GDM1 (cell line): ENCODE data around the gene PEDS1.
"Not testable (repeated sequence)": the region's sequence is repeated elsewhere in the genome, so short reads cannot be mapped to it uniquely, and the experiment has no call there.

Experiments
- DNase-seq: peaks from one replicate; lab custom pipeline; 2025; lab: John Stamatoyannopoulos, UW

PEDS1 gene

GRCh38 chr20:50135157-50135556 is 18.4 kb downstream of the PEDS1 start:
- not testable (repeated sequence) for DNase-seq

GRCh38 chr20:50133474-50134217 is 19.9 kb downstream of the PEDS1 start:
- DNase-seq: no peak

GRCh38 chr20:50133041-50133440 is 20.5 kb downstream of the PEDS1 start:
- no peak for DNase-seq

GRCh38 chr20:50130995-50131394 is 22.5 kb downstream of the PEDS1 start:
- no peak for DNase-seq

GRCh38 chr20:50130356-50130723 is 23.2 kb downstream of the PEDS1 start:
- DNase-seq: no peak

GRCh38 chr20:50129662-50130355 is 23.7 kb downstream of the PEDS1 start:
- no peak for DNase-seq

GRCh38 chr20:50128520-50128905 is 25.0 kb downstream of the PEDS1 start:
- DNase-seq: no peak

- no peak for DNase-seq
These were observed 25.7 kb downstream of the PEDS1 start for GRCh38 chr20:50127587-50128519.

- DNase-seq: no peak
These were observed 26.9 kb downstream of the PEDS1 start for GRCh38 chr20:50126662-50127061.

- DNase-seq: no peak
These were observed 28.2 kb downstream of the PEDS1 start for GRCh38 chr20:50125279-50125678.

- no peak for DNase-seq
These were observed 29.0 kb downstream of the PEDS1 start for GRCh38 chr20:50124496-50124895.

- DNase-seq: no peak
These were observed 30.1 kb downstream of the PEDS1 start for GRCh38 chr20:50123418-50123817.

GRCh38 chr20:50122763-50123162 is 30.8 kb downstream of the PEDS1 start:
- no peak for DNase-seq

- DNase-seq: no peak
These were observed 31.7 kb downstream of the PEDS1 start for GRCh38 chr20:50121858-50122271.

GRCh38 chr20:50120935-50121693 is 32.4 kb downstream of the PEDS1 start:
- DNase-seq: peak; percentile 55

GRCh38 chr20:50118203-50118602 is 35.3 kb downstream of the PEDS1 start:
- DNase-seq: no peak

- DNase-seq: no peak
These were observed 37.0 kb downstream of the PEDS1 start for GRCh38 chr20:50116368-50116999.

- DNase-seq: peak; percentile 92
These were observed 37.7 kb downstream of the PEDS1 start for GRCh38 chr20:50115591-50116367.

GRCh38 chr20:50115041-50115512 is 38.4 kb downstream of the PEDS1 start:
- no peak for DNase-seq
